Bronchial smooth muscle cell (primary cell): ENCODE results near the gene DYNC1I2. TPM values are rescaled to one million over a fixed set of nuclear protein-coding genes. Genes with fewer than 3 reads are reported as not detected.

Source experiments
- total RNA-seq: library from RNA; depleted of rRNA; stranded (reverse); fragments of >200 nt; gene quantifications from 2 replicates; pipeline ENCODE4 v1.2.1, GENCODE V29; 2014

The DYNC1I2 gene
- 106 and 121 TPM in 2 replicates for total RNA-seq

DNA sequence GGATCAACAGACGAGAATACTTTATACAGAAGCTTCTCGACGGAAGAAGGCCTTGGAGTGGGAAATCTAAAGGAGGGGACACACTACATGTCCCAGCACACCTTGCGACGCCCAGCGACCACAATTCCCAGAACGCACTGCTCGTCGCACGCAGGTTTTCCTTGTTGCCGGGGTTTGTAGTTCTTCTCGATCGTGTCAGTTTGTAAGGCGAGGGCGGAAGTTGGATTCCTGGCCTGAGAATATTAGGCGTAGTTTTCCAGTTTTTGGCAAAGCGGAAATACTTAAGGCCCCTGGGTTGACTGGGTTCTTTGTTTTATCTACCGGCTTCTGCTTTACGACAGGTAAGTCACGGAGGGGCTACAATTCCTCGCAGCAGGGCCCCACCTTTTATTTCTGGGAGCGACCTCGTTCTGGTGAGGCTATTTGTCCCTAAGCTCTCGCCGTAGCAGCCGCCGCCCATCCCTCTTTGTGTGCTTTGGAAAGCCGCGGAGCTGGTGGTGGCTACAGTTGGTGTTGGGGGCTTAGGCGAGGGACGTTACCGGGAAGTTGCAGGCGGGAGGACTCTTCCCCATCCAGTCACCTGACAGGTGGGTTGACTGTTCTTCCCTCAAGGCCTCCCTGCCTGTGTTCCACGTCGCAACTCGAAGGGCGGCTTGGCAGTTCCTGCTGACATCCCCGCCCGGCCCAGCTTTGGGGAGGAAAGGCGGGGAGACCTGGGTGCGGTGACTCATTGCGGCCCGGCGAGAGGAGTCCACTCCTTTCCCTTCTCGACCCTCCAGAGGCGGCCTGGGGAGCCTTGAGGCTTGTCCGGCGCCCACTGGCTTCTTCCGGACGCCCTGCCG is at the start of gene DYNC1I2:
Gene DYNC1I2, plus strand, starts transcription at position 183 of the 842 bp plus-strand sequence. CDS start 2,687 bp downstream, outside the sequence.

Other genes with a start within 250 kb of the DYNC1I2 start
- 265 and 454 TPM in 2 replicates for gene CYBRD1, start 165.0 kb upstream of the DYNC1I2 start, total RNA-seq
- 17.5 and 21.6 TPM in 2 replicates for gene SLC25A12, start 206.8 kb downstream of the DYNC1I2 start, total RNA-seq
- 18.4 and 21.8 TPM in 2 replicates for gene HAT1, start 235.0 kb downstream of the DYNC1I2 start, total RNA-seq